Neutrophil (primary cell): ENCODE results near the gene CPXM2.

ENCODE experiments used
- H3K27ac ChIP-seq: fragments of 200-600 bp; sonication (generic); 2 replicates; pipeline ENCODE4 v1.5.1; 2016; ENCODE audit warnings: mild to moderate bottlenecking, moderate library complexity
- H3K27me3 ChIP-seq: fragments of 200-600 bp; sonication (generic); 2 replicates; pipeline ENCODE4 v1.6.0; 2016; ENCODE audit warnings: mild to moderate bottlenecking
- H3K36me3 ChIP-seq: fragments of 200-600 bp; sonication (generic); 2 replicates; pipeline ENCODE4 v1.5.1; 2017
- H3K4me1 ChIP-seq, 2 experiments: fragments of 200-600 bp in 1 of 2; sonication (generic) in 1 of 2; 1 replicate in 1 of 2; 2 replicates in 1 of 2; pipeline versions ENCODE4 v1.5.1 to v1.6.1; 2013 to 2016; ENCODE audit warnings: low read depth in 1 of 2, low read length in 1 of 2, mild to moderate bottlenecking in 1 of 2, moderate library complexity in 1 of 2; ENCODE audit not compliant: control insufficient read depth in 1 of 2, insufficient read depth in 1 of 2
- H3K4me3 ChIP-seq, 2 experiments: fragments of 200-600 bp in 1 of 2; sonication (generic) in 1 of 2; 1 replicate in 1 of 2; 2 replicates in 1 of 2; pipeline ENCODE4 v1.5.1; 2013 to 2016; ENCODE audit warnings: low read depth in 1 of 2, low read length in 1 of 2, mild to moderate bottlenecking in 1 of 2, moderate library complexity in 1 of 2
- H3K9me3 ChIP-seq: fragments of 200-600 bp; sonication (generic); 2 replicates; pipeline ENCODE4 v1.5.1; 2016
- CTCF ChIP-seq: fragments of 200-600 bp; sonication (generic); IDR thresholded peaks from 2 replicates; pipeline ENCODE4 v1.5.1; 2016; ENCODE audit warnings: antibody characterized with exemption

The CPXM2 gene

GRCh38 chr10:123766761-123767160 is 124.8 kb downstream of the CPXM2 start:
- H3K27ac ChIP-seq, result no peak overlapping the region
- peaks cover 1% of the 10 kb centered on the region for H3K27me3 ChIP-seq
- no peaks in the 10 kb centered on the region for H3K36me3 ChIP-seq
- TF ChIP-seq CTCF, result no peak
- no peaks in the 10 kb centered on the region for H3K4me1 ChIP-seq
- no peak overlapping the region for H3K4me3 ChIP-seq
- no peaks in the 10 kb centered on the region for H3K9me3 ChIP-seq

GRCh38 chr10:123766012-123766411 is 125.6 kb downstream of the CPXM2 start:
- Histone ChIP-seq H3K9me3 (no peaks in the 10 kb centered on the region), H3K27me3 (peaks cover 9% of the 10 kb centered on the region), H3K4me1 (no peaks in the 10 kb centered on the region), H3K27ac (no peak overlapping the region), H3K4me3 (no peak overlapping the region), H3K36me3 (no peaks in the 10 kb centered on the region)
- no peak for TF ChIP-seq CTCF

GRCh38 chr10:123761666-123762230 is 129.9 kb downstream of the CPXM2 start:
- no peaks in the 10 kb centered on the region for H3K4me1 ChIP-seq

GRCh38 chr10:123761038-123761428 is 130.6 kb downstream of the CPXM2 start:
- Histone ChIP-seq H3K27ac (no peak overlapping the region), H3K9me3 (no peaks in the 10 kb centered on the region), H3K36me3 (no peaks in the 10 kb centered on the region), H3K4me1 (no peaks in the 10 kb centered on the region), H3K27me3 (peaks cover 17% of the 10 kb centered on the region), H3K4me3 (no peak overlapping the region)
- TF ChIP-seq CTCF, result no peak

More at GRCh38 chr10:123761666-123762230, 129.9 kb downstream of the CPXM2 start:
- Histone ChIP-seq H3K4me3 (no peak overlapping the region), H3K27me3 (peaks cover 17% of the 10 kb centered on the region), H3K27ac (no peak overlapping the region), H3K9me3 (no peaks in the 10 kb centered on the region), H3K36me3 (no peaks in the 10 kb centered on the region)
- no peak for TF ChIP-seq CTCF

- Histone ChIP-seq H3K27ac (no peak overlapping the region), H3K9me3 (no peaks in the 10 kb centered on the region), H3K36me3 (no peaks in the 10 kb centered on the region), H3K27me3 (peaks cover 17% of the 10 kb centered on the region), H3K4me3 (no peak overlapping the region), H3K4me1 (no peaks in the 10 kb centered on the region)
- TF ChIP-seq CTCF, result no peak
Measured at GRCh38 chr10:123760356-123761037, 131.1 kb downstream of the CPXM2 start.
